GM21576 (cell line): ENCODE results near the gene DHRS4.
"Not testable (repeated sequence)": the region's sequence is repeated elsewhere in the genome, so short reads cannot be mapped to it uniquely, and the experiment has no call there.

Experiments
- ATAC-seq: cut with Tn5 transposase; IDR thresholded peaks from one replicate; pipeline ENCODE4 v1.9.1; 2021; ENCODE audit warnings: mild to moderate bottlenecking, moderate library complexity; ENCODE audit not compliant: unreplicated experiment

Gene DHRS4

GRCh38 chr14:23939607-23940326 is 13.8 kb upstream of the DHRS4 start:
- ATAC-seq, result no peak

- ATAC-seq, result no peak
These were observed 12.3 kb upstream of the DHRS4 start for GRCh38 chr14:23941230-23941629.

GRCh38 chr14:23941669-23942068 is 11.9 kb upstream of the DHRS4 start:
- no peak for ATAC-seq

GRCh38 chr14:23942587-23942986 is 11.0 kb upstream of the DHRS4 start:
- ATAC-seq, result no peak

GRCh38 chr14:23949069-23949468 is 4.5 kb upstream of the DHRS4 start:
- not testable (repeated sequence) for ATAC-seq

- ATAC-seq, result no peak
These were observed 3.0 kb upstream of the DHRS4 start for GRCh38 chr14:23950411-23951135.

GRCh38 chr14:23951136-23951466 is 2.5 kb upstream of the DHRS4 start:
- not testable (repeated sequence) for ATAC-seq

GRCh38 chr14:23951590-23952201 is 1.9 kb upstream of the DHRS4 start:
- no peak for ATAC-seq

- not testable (repeated sequence) for ATAC-seq
These were observed 480 bp upstream of the DHRS4 start for GRCh38 chr14:23953116-23953463.

GRCh38 chr14:23954279-23954614 is 677 bp downstream of the DHRS4 start:
- ATAC-seq, result not testable (repeated sequence)

- ATAC-seq, result not testable (repeated sequence)
These were observed 1.4 kb downstream of the DHRS4 start for GRCh38 chr14:23954965-23955364.

GRCh38 chr14:23955811-23956210 is 2.2 kb downstream of the DHRS4 start:
- not testable (repeated sequence) for ATAC-seq

- ATAC-seq, result not testable (repeated sequence)
These were observed 4.5 kb downstream of the DHRS4 start for GRCh38 chr14:23957913-23958569.

- not testable (repeated sequence) for ATAC-seq
These were observed 7.3 kb downstream of the DHRS4 start for GRCh38 chr14:23960899-23961298.

GRCh38 chr14:23961704-23962103 is 8.1 kb downstream of the DHRS4 start:
- ATAC-seq, result not testable (repeated sequence)

GRCh38 chr14:23969130-23969480 is 15.5 kb downstream of the DHRS4 start:
- ATAC-seq, result not testable (repeated sequence)

- not testable (repeated sequence) for ATAC-seq
These were observed 16.1 kb downstream of the DHRS4 start for GRCh38 chr14:23969481-23970282.

GRCh38 chr14:23970283-23970659 is 16.7 kb downstream of the DHRS4 start:
- not testable (repeated sequence) for ATAC-seq

GRCh38 chr14:23973178-23973577 is 19.6 kb downstream of the DHRS4 start:
- ATAC-seq, result not testable (repeated sequence)

- ATAC-seq, result not testable (repeated sequence)
These were observed 20.5 kb downstream of the DHRS4 start for GRCh38 chr14:23974041-23974440.

GRCh38 chr14:23977208-23977607 is 23.6 kb downstream of the DHRS4 start:
- ATAC-seq, result not testable (repeated sequence)
